Neural progenitor cell (in vitro differentiated cells): ENCODE measurements around the gene KIF16B.

Experiments
- CTCF ChIP-seq: fragments of 200-600 bp; sonication (generic); IDR thresholded peaks from 2 replicates; pipeline ENCODE4 v1.5.1; 2017; ENCODE audit warnings: antibody characterized with exemption, mild to moderate bottlenecking
- EZH2 ChIP-seq: fragments of 200-600 bp; sonication (generic); IDR thresholded peaks from 2 replicates; pipeline ENCODE4 v1.6.1; 2017; ENCODE audit warnings: antibody characterized with exemption, mild to moderate bottlenecking, moderate library complexity

- TF ChIP-seq CTCF = no peak
- no peak for TF ChIP-seq EZH2
These were observed 28.3 kb downstream of the KIF16B start for GRCh38 chr20:16544949-16545348.
